GM12873 (cell line): ENCODE results near the gene CNTNAP3.
"Not testable (repeated sequence)": the region's sequence is repeated elsewhere in the genome, so short reads cannot be mapped to it uniquely, and the experiment has no call there.

Experiments
- TF ChIP-seq, protein P1 (sequence below): IDR thresholded peaks from 2 replicates; pipeline ENCODE4 v1.5.1; 2012; ENCODE audit warnings: low read depth, mild to moderate bottlenecking, moderate library complexity, low read length, control low read depth; ENCODE audit not compliant: insufficient read depth; ENCODE audit errors: missing control alignments

The CNTNAP3 gene

DNA sequence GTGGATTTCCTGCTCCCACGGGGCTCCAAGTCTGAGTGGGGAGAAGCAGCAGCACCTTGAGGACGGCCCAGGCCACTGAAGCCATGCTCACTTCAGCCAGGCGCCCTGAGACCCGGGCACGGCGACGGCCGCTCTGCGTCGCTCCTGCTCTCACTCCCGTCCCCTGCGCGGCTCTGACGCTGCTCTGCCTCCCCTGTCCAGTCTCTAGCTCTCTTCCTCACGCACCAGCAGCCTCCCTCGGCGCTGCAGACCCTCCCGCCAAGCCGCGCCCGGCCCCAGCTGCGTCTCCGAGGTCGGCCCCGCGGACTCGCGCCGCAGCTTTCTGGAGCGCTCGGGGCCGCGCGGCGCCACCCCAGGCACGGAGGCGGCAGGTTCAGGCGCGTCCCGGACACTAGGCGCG is at the start of gene CNTNAP3:
TSS of gene CNTNAP3 (minus strand) at position 188 of the 400 bp plus-strand sequence. CDS start at position 85, 103 bp downstream.
- TF ChIP-seq, protein P1, sequence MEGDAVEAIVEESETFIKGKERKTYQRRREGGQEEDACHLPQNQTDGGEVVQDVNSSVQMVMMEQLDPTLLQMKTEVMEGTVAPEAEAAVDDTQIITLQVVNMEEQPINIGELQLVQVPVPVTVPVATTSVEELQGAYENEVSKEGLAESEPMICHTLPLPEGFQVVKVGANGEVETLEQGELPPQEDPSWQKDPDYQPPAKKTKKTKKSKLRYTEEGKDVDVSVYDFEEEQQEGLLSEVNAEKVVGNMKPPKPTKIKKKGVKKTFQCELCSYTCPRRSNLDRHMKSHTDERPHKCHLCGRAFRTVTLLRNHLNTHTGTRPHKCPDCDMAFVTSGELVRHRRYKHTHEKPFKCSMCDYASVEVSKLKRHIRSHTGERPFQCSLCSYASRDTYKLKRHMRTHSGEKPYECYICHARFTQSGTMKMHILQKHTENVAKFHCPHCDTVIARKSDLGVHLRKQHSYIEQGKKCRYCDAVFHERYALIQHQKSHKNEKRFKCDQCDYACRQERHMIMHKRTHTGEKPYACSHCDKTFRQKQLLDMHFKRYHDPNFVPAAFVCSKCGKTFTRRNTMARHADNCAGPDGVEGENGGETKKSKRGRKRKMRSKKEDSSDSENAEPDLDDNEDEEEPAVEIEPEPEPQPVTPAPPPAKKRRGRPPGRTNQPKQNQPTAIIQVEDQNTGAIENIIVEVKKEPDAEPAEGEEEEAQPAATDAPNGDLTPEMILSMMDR, result not testable (repeated sequence)

DNA sequence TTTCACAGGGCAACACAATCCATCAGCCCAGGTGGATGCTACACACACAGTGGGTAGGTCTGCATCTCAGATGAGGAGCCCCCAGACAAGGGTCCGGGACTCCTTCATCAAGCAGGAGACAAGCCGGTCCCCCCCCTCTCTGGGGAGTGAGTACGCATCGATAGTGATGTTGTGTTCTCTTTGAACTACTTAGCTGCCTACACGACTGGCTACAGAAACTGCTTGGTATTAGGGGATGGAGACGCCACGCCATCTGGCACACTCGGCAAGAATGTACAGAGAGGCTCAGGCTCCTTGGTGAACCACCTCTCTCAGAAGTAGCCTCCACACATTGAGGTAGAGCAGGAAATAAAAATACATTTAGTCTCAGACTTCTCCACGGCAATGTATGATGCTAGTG is 179.8 kb downstream of the CNTNAP3 start:
- TF ChIP-seq, protein P1, result no peak
